ENCODE measurements around the gene ITGA11.
A peak's percentile ranks its signal among the peaks of the same experiment; 100 is the strongest.

ITGA11 gene

GRCh38 chr15:68285259-68285980 is 146.5 kb downstream of the ITGA11 start:
- no peak for DNase-seq

GRCh38 chr15:68284616-68285258 is 147.2 kb downstream of the ITGA11 start:
- DNase-seq = no peak

- DNase-seq = no peak
These were observed 148.6 kb downstream of the ITGA11 start for GRCh38 chr15:68283401-68283800.

GRCh38 chr15:68281008-68281407 is 151.0 kb downstream of the ITGA11 start:
- no peak for DNase-seq

- DNase-seq = no peak
These were observed 151.9 kb downstream of the ITGA11 start for GRCh38 chr15:68279779-68280753.

- peak; percentile 61 for DNase-seq
These were observed 153.2 kb downstream of the ITGA11 start for GRCh38 chr15:68278595-68279405.

- DNase-seq = no peak
These were observed 153.7 kb downstream of the ITGA11 start for GRCh38 chr15:68278345-68278594.

GRCh38 chr15:68277603-68278344 is 154.2 kb downstream of the ITGA11 start, which contains the start of gene FEM1B:
Gene FEM1B, plus strand, starts transcription at chr15:68277745. Its CDS starts 673 bp downstream, at chr15:68278418.
- peak; percentile 92 for DNase-seq

GRCh38 chr15:68277131-68277602 is 154.8 kb downstream of the ITGA11 start:
- DNase-seq = peak; percentile 72

GRCh38 chr15:68276668-68277067 is 155.3 kb downstream of the ITGA11 start:
- no peak for DNase-seq

- DNase-seq = no peak
These were observed 156.7 kb downstream of the ITGA11 start for GRCh38 chr15:68275165-68275746.

GRCh38 chr15:68274201-68274848 is 157.6 kb downstream of the ITGA11 start:
- no peak for DNase-seq

- peak; percentile 97 for DNase-seq
These were observed 159.2 kb downstream of the ITGA11 start for GRCh38 chr15:68272721-68273271.

GRCh38 chr15:68271854-68272471 is 160.0 kb downstream of the ITGA11 start:
- DNase-seq = peak; percentile 92

GRCh38 chr15:68268405-68268804 is 163.6 kb downstream of the ITGA11 start:
- DNase-seq = no peak

- DNase-seq = no peak
These were observed 166.3 kb downstream of the ITGA11 start for GRCh38 chr15:68265674-68266073.

GRCh38 chr15:68265081-68265480 is 166.9 kb downstream of the ITGA11 start:
- DNase-seq = no peak

- DNase-seq = no peak
These were observed 167.7 kb downstream of the ITGA11 start for GRCh38 chr15:68264282-68264681.

- no peak for DNase-seq
These were observed 169.2 kb downstream of the ITGA11 start for GRCh38 chr15:68262514-68263356.

Data from fibroblast of skin of back (primary cell).